Adipocyte (in vitro differentiated cells): ENCODE measurements around the gene SPIN1.

Source experiments
- DNase-seq: peaks from one replicate; pipeline ENCODE4 v3.0.0-alpha.2; 2015; ENCODE audit warnings: low read depth
- H3K27me3 ChIP-seq: replicated peaks from 2 replicates; pipeline ENCODE4 v1.7.0; 2013; ENCODE audit warnings: mild to moderate bottlenecking, low read length, moderate library complexity; ENCODE audit not compliant: control insufficient read depth, insufficient read depth
- H3K36me3 ChIP-seq: 2 replicates; pipeline ENCODE4 v1.7.0; 2013; ENCODE audit warnings: low read length, mild to moderate bottlenecking, moderate library complexity; ENCODE audit not compliant: control insufficient read depth, insufficient read depth, severe bottlenecking
- H3K4me1 ChIP-seq: 2 replicates; pipeline ENCODE4 v1.7.0; 2013; ENCODE audit warnings: mild to moderate bottlenecking, low read length, moderate library complexity; ENCODE audit not compliant: control insufficient read depth, insufficient read depth
- H3K4me3 ChIP-seq: 2 replicates; pipeline ENCODE4 v1.7.0; 2013; ENCODE audit warnings: mild to moderate bottlenecking, low read length, moderate library complexity
- H3K9ac ChIP-seq: 2 replicates; pipeline ENCODE4 v1.7.0; 2013; ENCODE audit warnings: mild to moderate bottlenecking, low read length, moderate library complexity
- H3K9me3 ChIP-seq: 2 replicates; pipeline ENCODE4 v1.7.0; 2013; ENCODE audit warnings: mild to moderate bottlenecking, low read length, moderate library complexity; ENCODE audit not compliant: control insufficient read depth

SPIN1 gene

GRCh38 chr9:88388886-88389605, 802 bp downstream of the SPIN1 start:
- peak; percentile 84 for DNase-seq

GRCh38 chr9:88390371-88390990, 2.2 kb downstream of the SPIN1 start:
- peak; percentile 65 for DNase-seq
- Histone ChIP-seq H3K4me3 (peak overlapping the region; percentile 95), H3K9me3 (no peaks in the 10 kb centered on the region), H3K4me1 (peaks cover 35% of the 10 kb centered on the region), H3K27me3 (no peaks in the 10 kb centered on the region), H3K9ac (peak overlapping the region; percentile 90), H3K36me3 (no peaks in the 10 kb centered on the region)

More at GRCh38 chr9:88388886-88389605, 802 bp downstream of the SPIN1 start:
- Histone ChIP-seq H3K9ac (peak overlapping the region; percentile 90), H3K27me3 (no peaks in the 10 kb centered on the region), H3K36me3 (no peaks in the 10 kb centered on the region), H3K4me1 (peaks cover 35% of the 10 kb centered on the region), H3K4me3 (peak overlapping the region; percentile 95), H3K9me3 (no peaks in the 10 kb centered on the region)

GRCh38 chr9:88391236-88391635, 3.0 kb downstream of the SPIN1 start:
- Histone ChIP-seq H3K4me1 (peaks cover 35% of the 10 kb centered on the region), H3K4me3 (no peak overlapping the region), H3K9ac (no peak overlapping the region), H3K36me3 (no peaks in the 10 kb centered on the region), H3K9me3 (no peaks in the 10 kb centered on the region), H3K27me3 (no peaks in the 10 kb centered on the region)
- DNase-seq: no peak

GRCh38 chr9:88391921-88392320, 3.7 kb downstream of the SPIN1 start:
- no peaks in the 10 kb centered on the region for H3K9me3 ChIP-seq
- no peak overlapping the region for H3K4me3 ChIP-seq
- H3K36me3 ChIP-seq: no peaks in the 10 kb centered on the region
- DNase-seq: no peak
- no peak overlapping the region for H3K9ac ChIP-seq
- H3K4me1 ChIP-seq: peaks cover 30% of the 10 kb centered on the region
- no peaks in the 10 kb centered on the region for H3K27me3 ChIP-seq

GRCh38 chr9:88392549-88392948, 4.3 kb downstream of the SPIN1 start:
- no peak overlapping the region for H3K9ac ChIP-seq
- DNase-seq: no peak
- no peaks in the 10 kb centered on the region for H3K36me3 ChIP-seq
- peaks cover 30% of the 10 kb centered on the region for H3K4me1 ChIP-seq
- H3K4me3 ChIP-seq: no peak overlapping the region
- no peaks in the 10 kb centered on the region for H3K9me3 ChIP-seq
- no peaks in the 10 kb centered on the region for H3K27me3 ChIP-seq

GRCh38 chr9:88396836-88397577, 8.8 kb downstream of the SPIN1 start:
- Histone ChIP-seq H3K27me3 (no peaks in the 10 kb centered on the region), H3K36me3 (no peaks in the 10 kb centered on the region)

GRCh38 chr9:88398016-88398415, 9.8 kb downstream of the SPIN1 start:
- Histone ChIP-seq H3K36me3 (no peaks in the 10 kb centered on the region), H3K4me1 (peaks cover 22% of the 10 kb centered on the region)

More at GRCh38 chr9:88396836-88397577, 8.8 kb downstream of the SPIN1 start:
- Histone ChIP-seq H3K4me1 (peaks cover 22% of the 10 kb centered on the region), H3K9me3 (no peaks in the 10 kb centered on the region), H3K9ac (no peak overlapping the region), H3K4me3 (no peak overlapping the region)
- DNase-seq: peak; percentile 16

GRCh38 chr9:88399966-88400365, 11.7 kb downstream of the SPIN1 start:
- H3K4me1 ChIP-seq: peaks cover 22% of the 10 kb centered on the region
- peak; percentile 73 for DNase-seq

More at GRCh38 chr9:88398016-88398415, 9.8 kb downstream of the SPIN1 start:
- Histone ChIP-seq H3K27me3 (no peaks in the 10 kb centered on the region), H3K9me3 (no peaks in the 10 kb centered on the region), H3K9ac (no peak overlapping the region), H3K4me3 (no peak overlapping the region)
- DNase-seq: no peak

GRCh38 chr9:88403340-88403739, 15.1 kb downstream of the SPIN1 start:
- no peak overlapping the region for H3K9ac ChIP-seq
- no peaks in the 10 kb centered on the region for H3K36me3 ChIP-seq
- no peak for DNase-seq
- H3K27me3 ChIP-seq: no peaks in the 10 kb centered on the region
- H3K4me1 ChIP-seq: peaks cover 13% of the 10 kb centered on the region
- no peak overlapping the region for H3K4me3 ChIP-seq
- H3K9me3 ChIP-seq: no peaks in the 10 kb centered on the region

More at GRCh38 chr9:88399966-88400365, 11.7 kb downstream of the SPIN1 start:
- H3K9me3 ChIP-seq: no peaks in the 10 kb centered on the region
- H3K9ac ChIP-seq: no peak overlapping the region
- H3K27me3 ChIP-seq: no peaks in the 10 kb centered on the region
- no peaks in the 10 kb centered on the region for H3K36me3 ChIP-seq
- H3K4me3 ChIP-seq: no peak overlapping the region

- no peaks in the 10 kb centered on the region for H3K36me3 ChIP-seq
- H3K9ac ChIP-seq: no peak overlapping the region
- H3K4me1 ChIP-seq: no peaks in the 10 kb centered on the region
- no peaks in the 10 kb centered on the region for H3K27me3 ChIP-seq
- H3K9me3 ChIP-seq: no peaks in the 10 kb centered on the region
- no peak for DNase-seq
- no peak overlapping the region for H3K4me3 ChIP-seq
These were observed 17.8 kb downstream of the SPIN1 start for GRCh38 chr9:88406051-88406450.

GRCh38 chr9:88411471-88411870, 23.2 kb downstream of the SPIN1 start:
- Histone ChIP-seq H3K36me3 (peaks cover 3% of the 10 kb centered on the region), H3K4me1 (no peaks in the 10 kb centered on the region)

More at GRCh38 chr9:88411471-88411870, 23.2 kb downstream of the SPIN1 start:
- Histone ChIP-seq H3K27me3 (no peaks in the 10 kb centered on the region), H3K9me3 (peaks cover 7% of the 10 kb centered on the region), H3K4me3 (no peak overlapping the region), H3K9ac (no peak overlapping the region)
- no peak for DNase-seq
